Spinal cord (tissue), 10 donors: Measurements from ENCODE around the gene GRXCR2. TPM values are rescaled to one million over a fixed set of nuclear protein-coding genes. Genes with fewer than 3 reads are reported as not detected.
A peak's percentile ranks its signal among the peaks of the same experiment; 100 is the strongest.

Experiments used
- DNase-seq, 6 donors: peaks; one replicate each; pipeline versions ENCODE4 v3.0.0 to v3.0.0-alpha.2; 2013 to 2015; ENCODE audit warnings: low spot score in 6 of 6, low read depth in 4 of 6
- H3K27ac ChIP-seq: one replicate; pipeline ENCODE4 v1.5.1; 2013; ENCODE audit warnings: low read depth, low read length, control low read depth
- H3K27me3 ChIP-seq: one replicate; pipeline ENCODE4 v1.6.1; 2013; ENCODE audit warnings: low read length; ENCODE audit not compliant: control insufficient read depth, insufficient read depth
- H3K36me3 ChIP-seq: one replicate; pipeline ENCODE4 v1.6.1; 2013; ENCODE audit warnings: low read length; ENCODE audit not compliant: control insufficient read depth, insufficient read depth
- H3K4me1 ChIP-seq: one replicate; pipeline ENCODE4 v1.6.1; 2013; ENCODE audit warnings: low read length; ENCODE audit not compliant: control insufficient read depth, insufficient read depth
- H3K4me3 ChIP-seq: one replicate; pipeline ENCODE4 v1.5.1; 2013; ENCODE audit warnings: low read depth, low read length, control low read depth
- H3K9me3 ChIP-seq: one replicate; pipeline ENCODE4 v1.6.1; 2013; ENCODE audit warnings: low read length; ENCODE audit not compliant: control insufficient read depth, insufficient read depth
- WGBS: methylation state at CpG from one replicate; pipeline ENCODE4 v1.1.5; 2013; ENCODE audit warnings: missing lambda C conversion rate; ENCODE audit not compliant: insufficient coverage; 5-methylcytosine and 5-hydroxymethylcytosine counted together
- polyA plus RNA-seq, 2 donors: library from polyadenylated mRNA; unstranded; fragments of 120-200 nt; gene quantifications; one replicate each; pipeline ENCODE4 v1.2.1, GENCODE V29; 2013; ENCODE audit not compliant: insufficient read length in 2 of 2
- total RNA-seq, 2 donors: library from RNA; depleted of rRNA in 1 of 2; stranded (reverse); fragments of 120-200 nt in 1 of 2; fragments of >200 nt in 1 of 2; gene quantifications; one replicate each; pipeline versions ENCODE4 v1.2.3 to v1.2.4, GENCODE V29; 2013 to 2014
- donor health status: healthy.

Gene GRXCR2
- total and polyA plus RNA-seq, 4 donors, result not detected

DNA sequence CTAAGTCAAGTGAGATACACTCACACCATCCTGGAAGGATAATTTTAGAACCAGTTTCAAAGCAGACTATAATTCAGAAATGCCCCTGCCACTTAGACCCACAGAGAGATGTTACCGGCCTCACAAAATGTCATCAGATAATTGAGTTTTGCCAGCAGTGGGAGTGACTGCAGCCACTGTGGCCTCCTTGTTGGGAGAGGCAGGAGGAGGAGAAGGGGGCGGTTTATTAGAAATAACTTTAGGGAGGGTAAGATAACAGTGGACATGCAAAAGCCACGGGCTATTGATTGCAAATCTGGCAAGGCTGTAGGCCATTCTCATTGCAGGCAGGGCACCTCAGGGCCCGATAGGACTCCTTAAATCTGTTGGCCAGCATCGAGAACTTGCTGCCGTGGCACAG, 13.4 kb downstream of the GRXCR2 start:
- 85% methylated on average over 5 of the region's 6 CpGs for WGBS
- H3K27ac ChIP-seq, result no peak overlapping the region
- DNase-seq, result no peak
- no peaks in the 10 kb centered on the region for H3K36me3 ChIP-seq
- peaks cover 10% of the 10 kb centered on the region for H3K4me1 ChIP-seq
- no peaks in the 10 kb centered on the region for H3K27me3 ChIP-seq
- no peak overlapping the region for H3K4me3 ChIP-seq
- H3K9me3 ChIP-seq, result no peaks in the 10 kb centered on the region

DNA sequence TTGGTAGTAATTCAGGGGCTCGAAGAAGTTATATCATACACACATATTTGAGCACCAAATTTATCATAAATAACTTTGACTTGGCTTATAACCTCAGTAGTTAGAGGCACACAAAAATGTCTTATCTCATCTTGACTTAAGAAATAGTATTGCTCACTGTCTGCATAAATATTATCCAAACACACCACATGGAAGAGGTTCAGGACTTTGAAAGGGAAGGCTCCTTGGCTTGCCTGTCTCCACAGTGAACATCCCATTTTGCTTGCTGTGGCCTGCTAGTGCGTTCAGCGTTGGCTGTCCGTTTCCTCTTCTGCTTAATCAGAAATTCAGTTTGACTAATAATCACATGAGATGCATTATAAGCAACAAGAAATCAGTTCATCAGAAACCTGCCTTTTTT, 13.9 kb downstream of the GRXCR2 start:
- WGBS, result 91% methylated on average over 3 of the region's 4 CpGs
- no peaks in the 10 kb centered on the region for H3K27me3 ChIP-seq

DNA sequence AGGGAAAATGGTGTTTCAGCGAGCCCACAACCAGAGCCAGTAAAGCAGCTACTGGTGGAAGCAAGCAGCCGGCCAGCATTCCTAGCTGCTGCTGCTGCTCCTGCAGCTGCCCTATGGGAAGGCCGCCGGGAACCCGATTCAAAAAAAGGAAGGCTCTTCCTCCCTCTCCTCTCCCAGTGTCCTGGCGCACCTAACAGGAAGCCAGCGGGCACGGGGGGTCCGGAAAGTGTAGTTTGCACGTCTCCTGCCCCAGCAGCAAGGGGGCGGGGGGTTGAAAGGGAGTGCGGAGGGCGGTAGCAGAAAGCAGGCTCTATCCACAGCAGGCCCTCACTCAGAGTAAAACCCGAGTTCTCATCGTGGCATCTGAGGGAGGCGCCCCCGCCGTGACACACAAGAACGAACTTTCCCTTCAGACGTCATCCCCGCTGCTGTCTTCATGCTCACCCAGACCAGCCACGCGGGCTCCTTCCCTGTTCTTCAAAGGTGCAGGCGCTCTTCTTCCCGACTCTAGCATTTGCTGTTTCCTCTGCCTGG, 16.5 kb downstream of the GRXCR2 start:
- no peaks in the 10 kb centered on the region for H3K9me3 ChIP-seq
- no peaks in the 10 kb centered on the region for H3K36me3 ChIP-seq
- peaks cover 10% of the 10 kb centered on the region for H3K4me1 ChIP-seq
- WGBS, result 4% methylated on average over 21 of the region's 25 CpGs
- H3K4me3 ChIP-seq, result peak overlapping the region; percentile 42
- H3K27me3 ChIP-seq, result no peaks in the 10 kb centered on the region
- peak in 5 of 6 donors; percentile 20 to 70 (median 33) for DNase-seq
- peak overlapping the region; percentile 42 for H3K27ac ChIP-seq

More for the DNA sequence above, 13.9 kb downstream of the GRXCR2 start:
- H3K36me3 ChIP-seq, result no peaks in the 10 kb centered on the region
- H3K4me1 ChIP-seq, result peaks cover 10% of the 10 kb centered on the region
- no peaks in the 10 kb centered on the region for H3K9me3 ChIP-seq
- peak in 1 of 6 donors; percentile 6 for DNase-seq
- H3K27ac ChIP-seq, result no peak overlapping the region
- H3K4me3 ChIP-seq, result no peak overlapping the region

DNA sequence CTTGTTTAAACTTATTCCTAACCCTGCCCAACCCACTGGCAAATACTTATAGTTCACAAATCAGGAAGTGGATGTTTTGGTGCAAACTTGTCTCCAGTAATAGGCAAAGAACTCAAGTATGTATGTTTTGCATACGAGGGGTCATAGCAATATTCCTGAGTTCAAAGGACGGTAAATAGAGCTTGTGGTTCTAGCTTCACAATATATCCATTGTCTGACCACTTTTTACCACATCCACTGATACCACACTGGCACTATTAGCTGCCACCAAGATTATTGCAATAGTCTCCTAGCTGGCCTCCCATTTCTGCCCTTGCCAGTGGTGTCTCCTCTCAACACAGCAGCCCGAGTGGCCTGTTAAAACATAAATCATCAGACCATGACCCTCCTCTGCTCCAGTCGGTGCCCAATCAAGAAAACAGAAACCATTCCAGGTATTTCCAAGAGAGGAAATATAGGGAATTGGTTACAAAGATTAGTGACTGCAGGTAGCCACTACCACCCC, 17.0 kb downstream of the GRXCR2 start:
- 80% methylated on average over 1 of the region's 4 CpGs for WGBS
- Histone ChIP-seq H3K27me3 (no peaks in the 10 kb centered on the region), H3K36me3 (no peaks in the 10 kb centered on the region), H3K4me3 (peak overlapping the region; percentile 42), H3K4me1 (peaks cover 10% of the 10 kb centered on the region), H3K27ac (peak overlapping the region; percentile 42), H3K9me3 (no peaks in the 10 kb centered on the region)
- DNase-seq, result no peak

DNA sequence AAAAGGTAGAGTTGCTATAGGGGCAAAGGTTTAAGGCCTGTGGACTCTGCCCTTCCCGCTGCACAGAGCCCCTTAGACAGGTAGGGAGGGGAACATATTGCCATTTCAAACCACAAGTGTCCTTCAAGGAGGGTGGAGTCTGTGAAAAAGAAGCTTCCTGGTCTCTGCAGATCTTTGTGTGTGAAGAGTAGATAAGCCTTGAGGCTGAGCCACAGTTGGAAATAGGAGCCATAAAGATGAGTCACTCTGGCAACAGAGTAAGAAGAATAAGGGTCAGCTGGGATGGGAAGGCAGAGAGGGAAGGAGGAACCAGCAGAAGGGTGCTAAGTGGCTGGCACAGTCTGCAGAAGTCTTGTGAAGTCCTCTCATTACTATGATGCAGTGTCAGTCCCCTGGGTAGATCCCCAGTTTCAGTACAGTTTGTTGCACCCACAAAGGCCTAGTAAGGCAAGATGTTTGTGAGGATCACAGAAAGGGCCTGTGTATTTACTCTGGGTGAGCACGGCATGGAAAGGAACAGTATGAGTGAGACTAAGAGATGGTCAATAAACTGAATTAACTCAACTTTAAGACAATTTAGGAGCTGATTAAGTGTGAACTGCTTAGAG, 18.1 kb downstream of the GRXCR2 start:
- Histone ChIP-seq H3K9me3 (no peaks in the 10 kb centered on the region), H3K27ac (no peak overlapping the region), H3K4me3 (no peak overlapping the region), H3K36me3 (no peaks in the 10 kb centered on the region), H3K27me3 (no peaks in the 10 kb centered on the region), H3K4me1 (peaks cover 10% of the 10 kb centered on the region)
- no peak for DNase-seq
- no CpG with 5 or more reads among the region's 2 CpGs for WGBS

DNA sequence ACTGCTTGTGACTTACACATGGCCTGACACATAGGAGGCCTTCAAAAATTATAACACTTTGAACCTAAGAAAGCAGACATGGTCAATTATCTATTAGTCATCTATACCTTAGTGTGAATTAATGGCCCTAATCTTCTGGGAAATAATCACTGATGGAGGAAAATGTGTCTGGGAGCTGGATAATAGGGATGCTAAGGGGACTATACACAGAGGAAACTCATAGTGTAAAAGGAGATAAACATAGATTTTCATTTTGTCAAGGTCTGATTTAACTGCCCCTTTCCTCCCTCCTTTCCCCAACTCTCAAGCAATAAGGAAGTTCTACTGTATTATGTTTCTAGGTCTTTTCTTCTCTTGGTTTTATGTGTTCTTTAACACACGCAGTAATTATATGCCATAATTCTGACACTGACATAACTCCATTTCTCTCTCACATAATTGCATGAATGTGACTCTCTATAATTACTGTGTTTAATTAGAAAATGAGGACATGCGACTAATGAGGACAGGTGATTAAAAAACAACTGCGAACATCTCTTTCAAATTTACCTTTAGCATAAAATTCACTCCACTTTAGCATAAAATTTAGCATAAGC, 18.9 kb downstream of the GRXCR2 start:
- no peaks in the 10 kb centered on the region for H3K9me3 ChIP-seq
- no peaks in the 10 kb centered on the region for H3K36me3 ChIP-seq
- H3K27me3 ChIP-seq, result no peaks in the 10 kb centered on the region
- H3K27ac ChIP-seq, result no peak overlapping the region
- peaks cover 10% of the 10 kb centered on the region for H3K4me1 ChIP-seq
- peak in 1 of 6 donors; percentile 48 for DNase-seq
- no peak overlapping the region for H3K4me3 ChIP-seq
- WGBS, result no CpG with 5 or more reads among the region's 3 CpGs

DNA sequence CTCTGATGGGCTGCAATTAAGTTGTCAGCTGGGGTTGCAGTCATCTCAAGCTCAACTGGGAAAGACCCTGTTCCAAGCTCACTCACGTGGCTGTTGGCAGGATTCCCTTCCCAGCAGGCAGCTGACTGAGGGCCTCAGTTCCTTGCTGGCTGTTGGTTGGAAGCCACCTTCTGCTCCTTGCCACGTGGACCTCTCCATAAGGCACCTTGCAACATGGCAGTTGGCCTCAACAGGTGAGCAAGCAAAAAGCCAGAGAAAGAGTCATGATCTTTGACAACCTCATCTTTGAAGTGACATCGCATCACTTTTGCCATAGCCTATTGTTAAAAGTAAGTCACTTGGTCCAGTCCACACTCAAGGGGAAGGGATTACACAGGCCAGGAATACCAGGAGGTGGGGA, 19.8 kb downstream of the GRXCR2 start:
- Histone ChIP-seq H3K4me1 (peaks cover 10% of the 10 kb centered on the region), H3K9me3 (no peaks in the 10 kb centered on the region), H3K36me3 (no peaks in the 10 kb centered on the region), H3K27me3 (no peaks in the 10 kb centered on the region), H3K27ac (no peak overlapping the region), H3K4me3 (no peak overlapping the region)
- no peak for DNase-seq
- WGBS, result 43% methylated on average over 2 of the region's 3 CpGs

DNA sequence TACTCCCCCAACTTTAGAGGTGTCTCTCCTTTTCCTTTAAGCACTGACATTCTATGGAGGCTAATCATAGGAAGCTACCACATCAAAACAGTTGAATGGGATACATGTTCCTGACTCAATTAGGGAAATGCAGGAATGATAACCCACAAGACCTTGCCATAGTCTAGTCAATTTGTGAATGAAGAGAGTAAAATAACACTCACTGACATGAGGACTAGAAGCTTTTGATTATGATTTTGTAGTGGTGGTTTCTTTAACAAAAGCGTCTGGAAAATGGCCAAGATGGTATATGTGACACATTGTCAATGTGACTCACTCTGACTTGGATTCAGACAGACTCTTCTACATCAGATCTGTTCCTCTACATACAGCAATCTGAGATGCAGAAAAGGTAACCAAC, 24.0 kb downstream of the GRXCR2 start:
- H3K27me3 ChIP-seq, result no peaks in the 10 kb centered on the region
- H3K9me3 ChIP-seq, result no peaks in the 10 kb centered on the region
- H3K36me3 ChIP-seq, result no peaks in the 10 kb centered on the region
- no peak overlapping the region for H3K4me3 ChIP-seq
- no peak for DNase-seq
- no CpG with 5 or more reads among the region's 1 CpG for WGBS
- H3K27ac ChIP-seq, result no peak overlapping the region
- H3K4me1 ChIP-seq, result no peaks in the 10 kb centered on the region

DNA sequence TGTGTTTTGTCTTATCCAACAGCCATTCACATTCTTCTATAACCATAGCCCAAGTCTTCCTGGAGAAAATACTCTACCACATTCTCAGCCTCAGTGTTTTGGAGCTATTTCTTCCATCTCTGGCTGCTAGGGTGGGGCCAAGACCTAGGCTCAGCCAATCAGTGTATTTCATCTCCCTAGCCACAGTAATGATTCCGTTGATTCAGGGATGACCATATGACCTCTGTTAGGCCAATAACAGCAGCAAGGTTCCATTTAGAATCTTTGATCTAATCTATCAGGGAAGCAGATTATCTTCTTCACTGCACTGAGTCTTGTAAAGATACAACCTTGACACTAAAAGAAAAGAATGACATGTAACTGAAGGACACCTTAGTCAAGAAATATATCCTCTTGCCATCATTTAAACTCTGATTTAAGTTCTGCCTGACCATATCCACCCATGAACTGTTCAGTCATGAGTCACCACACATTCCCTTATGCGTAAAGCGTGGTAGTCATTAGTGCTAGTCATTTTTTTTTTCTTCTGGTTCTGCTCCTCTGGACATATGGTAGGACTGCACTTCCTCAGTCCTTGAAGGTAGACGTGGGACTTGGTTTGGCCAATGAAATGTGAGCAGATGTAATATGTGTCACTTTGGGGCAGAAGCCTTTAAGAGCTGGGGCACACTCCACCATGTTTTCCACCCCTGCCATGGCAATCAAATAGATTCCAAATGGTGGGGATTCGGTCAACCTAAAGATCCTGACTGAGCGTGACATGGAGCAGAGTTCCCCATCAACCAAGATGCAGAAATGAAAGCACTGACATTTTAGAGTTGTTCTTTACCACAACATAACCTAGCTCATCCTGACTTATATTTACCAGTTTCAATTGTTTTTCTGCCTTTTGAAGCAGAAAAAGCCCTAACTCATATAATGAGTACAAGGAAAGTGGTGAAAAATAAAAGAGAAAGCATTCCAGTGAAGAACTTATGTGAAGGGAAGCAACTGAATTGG, 25.0 kb downstream of the GRXCR2 start:
- H3K4me1 ChIP-seq, result no peaks in the 10 kb centered on the region
- H3K27me3 ChIP-seq, result no peaks in the 10 kb centered on the region
- H3K36me3 ChIP-seq, result no peaks in the 10 kb centered on the region
- H3K9me3 ChIP-seq, result no peaks in the 10 kb centered on the region
- no peak overlapping the region for H3K27ac ChIP-seq
- 100% methylated on average over 2 of the region's 6 CpGs for WGBS
- H3K4me3 ChIP-seq, result no peak overlapping the region
- DNase-seq, result no peak
